Stomach (tissue), 4 donors: ENCODE results near the gene AP1B1.

ENCODE experiments used
- POLR2A ChIP-seq, 4 donors: fragments of 450-650 bp; IDR thresholded peaks; one replicate each; pipeline ENCODE4 v1.6.1; 2016; ENCODE audit warnings: antibody characterized with exemption in 4 of 4, control low read depth in 2 of 4, mild to moderate bottlenecking in 1 of 4, moderate library complexity in 1 of 4
- TF ChIP-seq, protein P1 (sequence below), 7 experiments: fragments of 450-650 bp in 4 of 7; fragments of 200-600 bp in 3 of 7; sonication (generic) in 3 of 7; IDR thresholded peaks; one replicate each; pipeline ENCODE4 v1.5.1; 2016 to 2019; ENCODE audit warnings: antibody characterized with exemption in 7 of 7, control low read depth in 2 of 7, mild to moderate bottlenecking in 1 of 7

DNA sequence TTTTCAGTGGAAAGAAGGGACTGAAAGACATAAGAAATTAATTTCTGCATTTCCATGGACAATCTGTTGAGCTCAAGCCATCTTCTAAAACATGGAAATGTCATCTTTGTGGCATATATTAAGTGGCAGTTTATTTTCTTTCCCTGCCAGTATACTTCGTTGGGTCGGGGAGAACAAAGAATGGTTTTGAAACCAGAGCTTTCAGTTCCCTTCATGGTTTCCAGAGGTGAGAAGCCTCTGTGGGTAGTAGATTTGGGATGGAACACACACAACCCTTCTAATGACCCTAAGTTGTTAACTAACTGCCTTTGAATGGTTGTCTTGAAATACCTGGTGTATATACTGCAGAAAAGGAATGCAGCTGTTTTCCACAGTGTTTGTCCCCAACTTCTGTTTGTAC lies 99.5 kb downstream of the AP1B1 start:
- TF ChIP-seq, protein P1, sequence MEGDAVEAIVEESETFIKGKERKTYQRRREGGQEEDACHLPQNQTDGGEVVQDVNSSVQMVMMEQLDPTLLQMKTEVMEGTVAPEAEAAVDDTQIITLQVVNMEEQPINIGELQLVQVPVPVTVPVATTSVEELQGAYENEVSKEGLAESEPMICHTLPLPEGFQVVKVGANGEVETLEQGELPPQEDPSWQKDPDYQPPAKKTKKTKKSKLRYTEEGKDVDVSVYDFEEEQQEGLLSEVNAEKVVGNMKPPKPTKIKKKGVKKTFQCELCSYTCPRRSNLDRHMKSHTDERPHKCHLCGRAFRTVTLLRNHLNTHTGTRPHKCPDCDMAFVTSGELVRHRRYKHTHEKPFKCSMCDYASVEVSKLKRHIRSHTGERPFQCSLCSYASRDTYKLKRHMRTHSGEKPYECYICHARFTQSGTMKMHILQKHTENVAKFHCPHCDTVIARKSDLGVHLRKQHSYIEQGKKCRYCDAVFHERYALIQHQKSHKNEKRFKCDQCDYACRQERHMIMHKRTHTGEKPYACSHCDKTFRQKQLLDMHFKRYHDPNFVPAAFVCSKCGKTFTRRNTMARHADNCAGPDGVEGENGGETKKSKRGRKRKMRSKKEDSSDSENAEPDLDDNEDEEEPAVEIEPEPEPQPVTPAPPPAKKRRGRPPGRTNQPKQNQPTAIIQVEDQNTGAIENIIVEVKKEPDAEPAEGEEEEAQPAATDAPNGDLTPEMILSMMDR (IDR thresholded peaks at IDR 0.05), result no peak
- TF ChIP-seq POLR2A (IDR thresholded peaks at IDR 0.05), result no peak
